ENCODE data around the gene EPGN. TPM values are rescaled to one million over a fixed set of nuclear protein-coding genes. Genes with fewer than 3 reads are reported as not detected.
A peak's percentile ranks its signal among the peaks of the same experiment; 100 is the strongest.

Gene EPGN
- total and polyA plus RNA-seq, 8 donors = 0.24 to 0.92 TPM; not detected in 6

- Histone ChIP-seq H3K27ac (no peak overlapping the region), H3K27me3 (no peaks in the 10 kb centered on the region), H3K36me3 (no peaks in the 10 kb centered on the region), H3K4me1 (no peaks in the 10 kb centered on the region), H3K9me3 (no peaks in the 10 kb centered on the region), H3K4me3 (no peak overlapping the region)
- intact Hi-C loops (cut with DNase I) = no loop called here
- ATAC-seq = no peak
- DNase-seq = peak in 1 of 4 donors; percentile 7
- TF ChIP-seq CTCF (IDR thresholded peaks at IDR 0.05) = no peak
Observed at GRCh38 chr4:74291471-74291870, 16.8 kb upstream of the EPGN start.

GRCh38 chr4:74292111-74292870, 16.0 kb upstream of the EPGN start:
- no peak overlapping the region for H3K4me3 ChIP-seq

GRCh38 chr4:74293558-74293957, 14.7 kb upstream of the EPGN start:
- Histone ChIP-seq H3K27ac (no peak overlapping the region), H3K4me1 (no peaks in the 10 kb centered on the region), H3K27me3 (no peaks in the 10 kb centered on the region), H3K4me3 (no peak overlapping the region), H3K9me3 (no peaks in the 10 kb centered on the region), H3K36me3 (no peaks in the 10 kb centered on the region)
- intact Hi-C loops (cut with DNase I) = no loop called here
- no peak for TF ChIP-seq CTCF (IDR thresholded peaks at IDR 0.05)
- peak; percentile 73 for ATAC-seq
- peak in 1 of 4 donors; percentile 17 for DNase-seq

More at GRCh38 chr4:74292111-74292870, 16.0 kb upstream of the EPGN start:
- intact Hi-C loops (cut with DNase I) = no loop called here
- no peaks in the 10 kb centered on the region for H3K36me3 ChIP-seq
- DNase-seq = no peak
- no peak for ATAC-seq
- TF ChIP-seq CTCF (IDR thresholded peaks at IDR 0.05) = no peak
- no peaks in the 10 kb centered on the region for H3K4me1 ChIP-seq
- no peaks in the 10 kb centered on the region for H3K27me3 ChIP-seq
- H3K9me3 ChIP-seq = no peaks in the 10 kb centered on the region
- no peak overlapping the region for H3K27ac ChIP-seq

GRCh38 chr4:74294681-74295080, 13.6 kb upstream of the EPGN start:
- no peak overlapping the region for H3K27ac ChIP-seq
- no peak overlapping the region for H3K4me3 ChIP-seq
- TF ChIP-seq CTCF (IDR thresholded peaks at IDR 0.05) = no peak
- no peaks in the 10 kb centered on the region for H3K27me3 ChIP-seq
- DNase-seq (no peak), ATAC-seq (no peak)
- H3K9me3 ChIP-seq = no peaks in the 10 kb centered on the region
- no peaks in the 10 kb centered on the region for H3K4me1 ChIP-seq
- intact Hi-C loops (cut with DNase I) = no loop called here
- no peaks in the 10 kb centered on the region for H3K36me3 ChIP-seq

GRCh38 chr4:74297539-74297938, 10.7 kb upstream of the EPGN start:
- no peak overlapping the region for H3K27ac ChIP-seq
- no peak for DNase-seq
- TF ChIP-seq CTCF (IDR thresholded peaks at IDR 0.05) = no peak
- no peak for ATAC-seq
- H3K9me3 ChIP-seq = no peaks in the 10 kb centered on the region
- no peak overlapping the region for H3K4me3 ChIP-seq
- H3K36me3 ChIP-seq = no peaks in the 10 kb centered on the region
- intact Hi-C loops (cut with DNase I) = no loop called here
- no peaks in the 10 kb centered on the region for H3K4me1 ChIP-seq
- no peaks in the 10 kb centered on the region for H3K27me3 ChIP-seq

All from left lung (tissue), 10 donors.